Measurements from ENCODE around the gene ZNF513. TPM values are rescaled to one million over a fixed set of nuclear protein-coding genes. Genes with fewer than 3 reads are reported as not detected.
A peak's percentile ranks its signal among the peaks of the same experiment; 100 is the strongest.

Gene ZNF513
- total RNA-seq, 4 donors from 2014 or later, result 6.6 to 16.3 (median 11.0) TPM

GRCh38 chr2:27409321-27410073 is 29.0 kb upstream of the ZNF513 start, which contains the start of gene PPM1G:
Gene PPM1G, minus strand, starts transcription at chr2:27409591. Its CDS starts 169 bp downstream, at chr2:27409422.
- WGBS, 2 donors (ENCODE audit: low coverage in 1 of 2), result 0% methylated on average over 8 to 15 of the region's 82 CpGs
- Histone ChIP-seq H3K4me1 (peaks cover 0 to 36% (median 12%) of the 10 kb centered on the region in 3 donors), H3K4me3 (peak within 1 kb of the TSS; percentile 65 to 99), H3K27me3 (no peaks in the 10 kb centered on the region), H3K27ac (peak within 1 kb of the TSS; percentile 72 to 94 (median 90)), H3K36me3 (peaks cover 0 to 8% of the 10 kb centered on the region in 2 donors), H3K9me3 (no peaks in the 10 kb centered on the region)
- TF ChIP-seq POLR2AphosphoS5 (IDR thresholded peaks at IDR 0.05) (peak; percentile 66), POLR2A (IDR thresholded peaks at IDR 0.05) (peak; percentile 38 to 47), EP300 (IDR thresholded peaks at IDR 0.05) (no peak)
- TF ChIP-seq, protein P1, sequence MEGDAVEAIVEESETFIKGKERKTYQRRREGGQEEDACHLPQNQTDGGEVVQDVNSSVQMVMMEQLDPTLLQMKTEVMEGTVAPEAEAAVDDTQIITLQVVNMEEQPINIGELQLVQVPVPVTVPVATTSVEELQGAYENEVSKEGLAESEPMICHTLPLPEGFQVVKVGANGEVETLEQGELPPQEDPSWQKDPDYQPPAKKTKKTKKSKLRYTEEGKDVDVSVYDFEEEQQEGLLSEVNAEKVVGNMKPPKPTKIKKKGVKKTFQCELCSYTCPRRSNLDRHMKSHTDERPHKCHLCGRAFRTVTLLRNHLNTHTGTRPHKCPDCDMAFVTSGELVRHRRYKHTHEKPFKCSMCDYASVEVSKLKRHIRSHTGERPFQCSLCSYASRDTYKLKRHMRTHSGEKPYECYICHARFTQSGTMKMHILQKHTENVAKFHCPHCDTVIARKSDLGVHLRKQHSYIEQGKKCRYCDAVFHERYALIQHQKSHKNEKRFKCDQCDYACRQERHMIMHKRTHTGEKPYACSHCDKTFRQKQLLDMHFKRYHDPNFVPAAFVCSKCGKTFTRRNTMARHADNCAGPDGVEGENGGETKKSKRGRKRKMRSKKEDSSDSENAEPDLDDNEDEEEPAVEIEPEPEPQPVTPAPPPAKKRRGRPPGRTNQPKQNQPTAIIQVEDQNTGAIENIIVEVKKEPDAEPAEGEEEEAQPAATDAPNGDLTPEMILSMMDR (IDR thresholded peaks at IDR 0.05), result peak in 2 of 4 experiments; percentile 14 to 32
- ATAC-seq, result peak; percentile 99

DNA sequence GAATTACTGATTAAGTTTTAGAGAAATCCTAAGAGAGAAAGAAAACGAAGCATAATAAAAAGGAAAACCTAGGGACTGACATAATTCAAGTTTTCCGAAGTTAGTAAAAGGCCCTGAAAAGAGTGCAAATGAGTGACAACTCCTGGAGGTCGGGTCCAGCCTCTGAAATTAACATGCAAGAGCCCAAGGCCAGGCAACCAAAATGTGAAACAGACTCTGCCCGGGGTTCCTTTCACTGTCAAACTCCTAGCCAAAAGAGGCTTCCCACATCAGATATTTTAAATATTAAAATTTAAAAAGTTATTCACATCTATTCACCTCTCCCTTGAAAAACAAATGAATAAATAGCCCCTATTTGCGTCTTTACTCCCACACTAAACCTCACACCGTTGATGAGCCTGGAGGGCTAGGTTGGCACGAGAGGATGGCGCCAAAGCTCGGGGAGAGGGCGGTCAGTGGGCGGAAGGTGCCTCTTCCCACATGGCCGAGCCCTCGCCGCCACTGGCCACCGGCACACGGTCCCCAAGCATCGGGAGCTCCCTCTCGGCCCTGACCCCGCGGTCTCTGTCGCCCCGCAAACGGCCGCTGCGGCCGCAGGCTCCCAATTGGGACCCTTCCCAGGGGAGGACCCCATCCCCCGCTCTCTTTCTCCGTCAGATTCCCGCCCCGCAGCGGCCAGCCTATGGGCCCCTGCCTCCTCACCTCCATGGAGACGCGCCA is 28.2 kb upstream of the ZNF513 start:
- H3K27me3 ChIP-seq, result no peaks in the 10 kb centered on the region
- peaks cover 0 to 36% (median 12%) of the 10 kb centered on the region in 3 donors for H3K4me1 ChIP-seq
- no peak for TF ChIP-seq POLR2A (IDR thresholded peaks at IDR 0.05)
- TF ChIP-seq POLR2AphosphoS5 (IDR thresholded peaks at IDR 0.05), result no peak
- TF ChIP-seq EP300 (IDR thresholded peaks at IDR 0.05), result no peak
- TF ChIP-seq, protein P1 (IDR thresholded peaks at IDR 0.05), result no peak
- WGBS, 2 donors (ENCODE audit: low coverage in 1 of 2), result 0% methylated on average over 4 to 13 of the region's 33 CpGs
- peak overlapping the region; percentile 65 to 99 for H3K4me3 ChIP-seq
- H3K36me3 ChIP-seq, result peaks cover 0 to 8% of the 10 kb centered on the region in 2 donors
- ATAC-seq, result peak; percentile 34
- peak overlapping the region; percentile 47 to 94 (median 90) for H3K27ac ChIP-seq
- no peaks in the 10 kb centered on the region for H3K9me3 ChIP-seq

- Histone ChIP-seq H3K27me3 (no peaks in the 10 kb centered on the region), H3K4me3 (peak overlapping the region in 1 of 2 donors; percentile 99), H3K4me1 (peaks cover 0 to 36% (median 12%) of the 10 kb centered on the region in 3 donors), H3K9me3 (no peaks in the 10 kb centered on the region), H3K36me3 (peaks cover 0 to 8% of the 10 kb centered on the region in 2 donors), H3K27ac (no peak overlapping the region)
- WGBS, 2 donors (ENCODE audit: low coverage in 1 of 2), result 5 to 52% methylated on average over 7 to 16 of the region's 16 CpGs
- TF ChIP-seq, protein P1 (IDR thresholded peaks at IDR 0.05), result peak; percentile 42 to 57 (median 55)
- no peak for TF ChIP-seq EP300 (IDR thresholded peaks at IDR 0.05)
- no peak for ATAC-seq
Measured at GRCh38 chr2:27407798-27408491, 27.4 kb upstream of the ZNF513 start.

DNA sequence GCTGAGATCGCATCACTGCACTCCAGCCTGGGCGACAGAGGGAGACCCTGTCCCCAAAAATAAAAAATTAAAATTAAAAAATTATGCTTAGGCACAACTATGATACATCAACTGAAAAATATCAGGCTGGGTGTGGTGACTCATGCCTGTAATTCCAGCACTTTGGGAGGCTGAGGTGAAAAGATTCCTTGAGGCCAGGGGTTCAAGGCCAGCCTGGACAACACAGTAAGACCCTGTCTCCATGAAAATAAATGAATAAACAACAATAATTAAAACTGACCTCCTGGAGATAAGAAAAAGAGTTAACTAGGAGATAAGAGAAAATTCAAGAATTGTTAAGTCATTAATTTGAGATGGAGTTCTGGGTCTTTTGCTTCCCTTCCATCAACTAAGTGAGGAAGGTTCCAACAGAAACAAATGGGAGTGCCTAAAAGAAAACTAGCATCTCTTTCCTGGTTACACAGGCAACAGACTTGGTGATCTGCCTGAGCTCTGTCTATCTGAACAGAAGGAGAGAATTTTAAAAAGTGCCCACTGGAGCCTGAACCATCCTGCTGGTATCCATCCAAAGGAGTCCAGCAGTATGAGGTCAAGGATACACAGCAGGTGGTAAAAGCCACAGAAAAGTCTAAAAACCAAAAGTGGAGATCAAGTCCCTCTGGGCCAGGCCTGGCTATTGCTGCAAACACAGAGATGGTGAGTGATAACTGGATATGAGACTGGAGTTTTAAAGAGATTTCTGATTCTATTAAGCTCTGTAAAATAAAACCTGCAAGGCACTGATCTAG is 20.0 kb upstream of the ZNF513 start:
- Histone ChIP-seq H3K4me1 (no peaks in the 10 kb centered on the region), H3K27me3 (no peaks in the 10 kb centered on the region), H3K27ac (no peak overlapping the region), H3K9me3 (no peaks in the 10 kb centered on the region), H3K36me3 (peaks cover 0 to 8% of the 10 kb centered on the region in 2 donors), H3K4me3 (no peak overlapping the region)
- ATAC-seq, result no peak
- no peak for TF ChIP-seq POLR2A (IDR thresholded peaks at IDR 0.05)
- TF ChIP-seq EP300 (IDR thresholded peaks at IDR 0.05), result no peak
- no peak for TF ChIP-seq POLR2AphosphoS5 (IDR thresholded peaks at IDR 0.05)
- TF ChIP-seq, protein P1 (IDR thresholded peaks at IDR 0.05), result no peak
- 90 to 94% methylated on average over 2 of the region's 2 CpGs for WGBS, 2 donors (ENCODE audit: low coverage in 1 of 2)
